Right kidney (tissue), 1 donor: ENCODE data around the gene MT1A.
"Not testable (repeated sequence)": the region's sequence is repeated elsewhere in the genome, so short reads cannot be mapped to it uniquely, and the experiment has no call there.

Source experiments
- DNase-seq: peaks from one replicate; pipeline ENCODE4 v3.0.0-alpha.2; 2016

Gene MT1A

GRCh38 chr16:56610017-56610608, 28.4 kb upstream of the MT1A start:
- DNase-seq: no peak

DNA sequence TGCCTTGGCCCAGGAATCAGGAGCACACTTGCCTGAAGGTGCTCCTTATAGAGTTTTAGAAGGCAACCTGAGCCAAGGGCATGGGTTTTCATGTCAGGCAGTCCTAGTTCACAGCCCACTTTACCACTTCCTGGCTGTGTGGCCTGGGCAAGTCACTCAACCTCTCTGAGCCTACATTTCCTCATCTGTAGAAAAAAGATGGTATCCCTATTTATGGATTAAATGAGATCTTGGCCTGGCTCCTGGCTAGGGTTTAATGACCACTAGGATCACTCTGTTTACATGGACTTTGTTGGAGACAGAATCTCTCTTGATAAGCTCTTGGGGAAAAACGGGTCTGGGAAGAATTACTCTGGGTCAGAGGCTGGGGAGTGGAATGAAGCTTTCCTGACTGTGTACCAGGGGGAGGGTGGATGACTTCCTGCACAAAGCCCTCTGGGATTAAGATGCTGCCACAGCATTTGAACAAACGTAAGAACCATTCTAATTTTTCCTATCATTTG, 27.8 kb upstream of the MT1A start:
- DNase-seq: no peak

DNA sequence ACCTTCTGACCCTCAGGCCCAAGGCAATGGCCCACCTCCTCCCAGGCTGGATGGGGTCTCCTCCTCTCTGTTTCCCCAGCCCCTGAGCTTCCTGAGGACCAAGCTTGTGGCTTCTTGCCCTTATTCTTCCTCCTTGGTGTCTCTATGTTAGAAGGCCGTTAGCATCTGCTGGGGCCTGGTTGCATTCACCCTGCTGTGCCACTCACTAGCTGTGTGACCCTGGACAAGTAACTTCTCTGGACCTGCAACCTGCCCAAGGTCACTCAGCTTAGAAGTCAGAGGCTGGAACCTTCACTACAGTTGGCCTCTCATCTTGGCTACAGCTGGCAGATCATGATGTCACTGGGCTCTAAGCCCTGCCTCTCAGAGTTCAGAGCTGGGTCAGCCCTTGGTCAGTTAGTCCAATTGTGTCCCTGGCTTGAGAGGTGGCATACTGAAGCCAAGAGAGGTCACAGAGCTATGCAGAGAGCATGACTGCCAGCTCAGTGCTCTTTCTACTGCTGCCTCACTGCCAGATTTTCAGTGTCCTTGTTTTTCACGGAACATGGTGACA, 27.1 kb upstream of the MT1A start:
- no peak for DNase-seq

DNA sequence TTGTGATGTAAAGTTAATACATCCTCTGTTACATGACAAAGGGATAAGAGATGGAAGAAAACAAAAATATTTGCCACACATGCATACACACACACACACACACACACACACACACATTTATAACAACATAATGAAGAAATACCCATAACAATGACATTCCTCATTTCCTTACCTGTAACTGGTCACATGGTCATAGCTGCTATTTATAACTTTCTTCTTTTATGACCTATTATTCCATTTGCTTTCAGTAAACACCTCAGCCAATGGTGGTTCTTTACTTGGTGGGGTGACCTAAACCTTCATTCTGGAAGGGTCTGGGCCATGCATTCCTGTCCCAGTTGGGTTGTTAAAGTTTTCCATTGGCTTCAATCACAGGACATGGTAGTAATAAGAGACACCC, 24.8 kb upstream of the MT1A start:
- no peak for DNase-seq

DNA sequence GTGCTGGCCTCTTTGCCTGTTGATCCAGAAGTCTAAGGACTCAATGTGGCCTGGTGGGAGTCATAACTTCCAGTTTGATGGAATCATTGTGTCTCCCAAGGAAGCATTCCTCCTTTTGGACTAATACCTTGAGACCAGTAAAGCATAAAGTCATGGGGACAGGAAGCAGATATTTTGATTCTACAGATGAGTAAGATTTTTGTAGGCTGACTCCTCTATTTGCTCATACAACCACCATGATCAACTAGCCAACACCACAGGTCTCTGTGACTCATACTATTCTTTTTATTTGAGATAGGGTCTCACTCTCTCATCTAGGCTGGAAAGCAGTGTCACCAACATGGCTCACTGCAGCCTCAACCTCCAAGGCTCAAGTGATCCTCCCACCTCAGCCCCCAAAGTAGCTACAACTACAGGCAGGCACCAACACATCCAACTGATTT, 23.9 kb upstream of the MT1A start:
- DNase-seq: no peak

DNA sequence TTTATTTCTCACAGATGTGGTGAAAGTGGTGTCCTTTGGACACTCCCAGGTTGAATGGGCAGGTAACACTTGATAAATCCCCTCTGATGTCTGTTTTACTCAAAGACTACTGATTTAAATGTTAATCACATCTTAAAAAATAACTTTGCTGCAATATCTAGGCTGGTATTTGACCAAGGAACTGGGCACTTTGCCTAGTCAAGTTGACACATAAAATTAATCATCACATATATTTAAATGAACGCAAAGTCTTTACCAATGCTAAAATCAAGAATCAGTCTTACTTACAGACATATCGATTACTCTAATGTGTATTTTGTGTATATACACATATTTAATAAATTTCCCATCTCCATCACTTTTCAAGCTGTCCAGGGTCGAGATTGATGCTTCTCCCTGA, 23.1 kb upstream of the MT1A start:
- DNase-seq: no peak

DNA sequence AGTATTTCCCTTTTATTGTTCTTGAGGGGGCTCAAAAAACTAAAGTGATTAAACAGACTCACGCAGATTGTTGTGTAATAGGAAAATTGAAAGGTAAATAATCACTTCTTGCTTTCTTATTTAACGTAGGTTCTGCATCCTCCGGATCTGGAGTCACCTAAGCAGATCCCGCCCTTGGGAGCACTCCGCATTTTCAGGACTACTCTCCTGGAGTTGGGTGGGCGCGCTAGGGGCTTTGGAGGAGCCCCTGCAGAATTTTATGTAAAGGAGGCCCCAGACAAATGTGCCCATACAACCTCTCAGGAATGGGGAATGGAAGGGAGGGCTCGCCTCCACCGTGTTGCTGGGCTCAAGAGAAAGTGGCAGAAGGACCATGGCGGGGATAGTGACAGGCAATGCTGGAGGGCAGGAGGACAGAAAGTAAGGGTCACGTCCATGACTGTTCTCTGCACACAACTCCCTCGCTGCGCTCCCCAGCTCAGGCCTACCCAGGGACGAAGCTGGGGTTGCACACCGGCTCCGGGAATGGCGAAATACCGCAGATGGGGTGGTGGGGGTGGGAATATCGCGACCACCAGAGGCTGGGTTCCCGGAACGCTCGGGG, 21.8 kb upstream of the MT1A start:
- no peak for DNase-seq

DNA sequence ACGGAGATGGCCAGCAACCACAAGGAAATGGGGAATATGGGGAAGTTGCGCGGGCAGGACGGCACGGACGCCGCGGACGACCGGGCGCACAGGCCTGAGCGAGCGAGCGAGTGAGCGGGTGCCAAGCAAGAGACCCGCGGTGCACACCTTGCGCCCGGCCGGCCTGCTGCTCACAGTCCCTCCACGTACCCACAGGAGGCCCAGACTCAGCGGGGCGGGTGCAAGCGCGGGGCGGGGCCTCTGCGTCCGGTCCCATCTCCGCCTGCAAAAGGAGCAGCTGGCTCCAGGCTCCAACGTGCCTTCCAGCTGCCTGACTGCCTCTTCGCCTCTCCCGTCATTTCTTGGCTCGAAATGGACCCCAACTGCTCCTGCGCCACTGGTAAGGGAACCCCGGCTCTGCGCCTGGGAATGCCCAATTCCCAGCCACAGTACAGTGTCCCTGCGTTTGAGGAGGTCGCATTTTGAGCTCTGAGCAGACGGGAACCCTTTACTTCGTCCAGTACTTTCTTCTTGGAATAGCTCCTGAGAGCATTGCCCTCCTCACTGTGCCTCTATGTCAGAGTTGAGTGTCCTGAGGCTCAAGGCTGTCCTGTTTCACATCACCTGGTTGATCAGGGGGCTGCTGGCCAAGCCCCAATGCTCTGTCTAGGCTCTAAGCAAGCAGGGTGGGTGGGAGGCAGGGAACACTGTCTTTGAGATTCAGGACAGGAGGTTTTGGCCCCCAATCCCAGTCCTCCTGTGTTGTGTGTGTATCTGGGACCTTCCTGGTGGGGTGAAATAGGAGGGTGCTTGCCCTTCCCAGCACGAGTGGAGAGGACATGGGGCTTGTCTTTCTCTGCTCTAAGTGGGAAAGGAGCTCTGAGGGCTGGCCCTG, 21.0 kb upstream of the MT1A start:
- DNase-seq: peak; percentile 61

DNA sequence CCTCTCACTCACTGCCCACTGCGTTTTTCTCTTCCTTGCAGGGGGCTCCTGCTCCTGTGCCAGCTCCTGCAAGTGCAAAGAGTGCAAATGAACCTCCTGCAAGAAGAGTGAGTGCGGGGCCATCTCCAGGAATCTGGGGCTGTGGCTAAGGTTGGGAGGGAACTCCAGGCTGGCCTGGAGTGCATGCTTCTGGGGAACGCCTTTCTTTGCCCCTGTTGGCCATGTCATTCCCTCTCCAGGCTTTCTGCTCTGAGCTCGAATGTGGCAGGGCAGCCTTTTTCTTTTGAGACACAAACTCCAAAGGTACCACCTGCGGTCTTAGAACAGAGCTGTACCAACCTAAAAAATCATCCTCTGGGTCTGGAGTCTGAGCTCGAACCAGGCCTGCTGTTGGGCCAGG, 20.3 kb upstream of the MT1A start:
- DNase-seq: no peak

GRCh38 chr16:56620339-56620897, 18.0 kb upstream of the MT1A start:
- DNase-seq: no peak

GRCh38 chr16:56621665-56622445, 16.6 kb upstream of the MT1A start:
- DNase-seq: not testable (repeated sequence)

DNA sequence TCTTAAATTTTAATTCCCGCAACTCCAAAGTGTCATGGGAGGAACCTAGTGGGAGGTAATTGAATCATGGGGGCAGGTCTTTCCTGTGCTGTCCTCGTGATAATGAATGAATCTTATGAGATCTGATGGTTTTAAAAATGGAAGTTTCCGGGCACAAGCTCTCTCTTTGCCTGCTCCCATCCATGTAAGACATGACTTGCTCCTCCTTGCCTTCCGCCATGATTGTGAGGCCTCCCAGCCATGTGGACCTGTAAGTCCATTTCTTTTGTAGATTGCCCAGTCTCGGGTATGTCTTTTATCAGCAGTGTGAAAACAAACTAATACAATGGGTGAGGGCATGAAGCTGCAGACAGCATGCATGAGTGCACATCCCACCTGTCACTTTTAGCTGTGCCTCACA, 15.3 kb upstream of the MT1A start:
- DNase-seq: not testable (repeated sequence)

DNA sequence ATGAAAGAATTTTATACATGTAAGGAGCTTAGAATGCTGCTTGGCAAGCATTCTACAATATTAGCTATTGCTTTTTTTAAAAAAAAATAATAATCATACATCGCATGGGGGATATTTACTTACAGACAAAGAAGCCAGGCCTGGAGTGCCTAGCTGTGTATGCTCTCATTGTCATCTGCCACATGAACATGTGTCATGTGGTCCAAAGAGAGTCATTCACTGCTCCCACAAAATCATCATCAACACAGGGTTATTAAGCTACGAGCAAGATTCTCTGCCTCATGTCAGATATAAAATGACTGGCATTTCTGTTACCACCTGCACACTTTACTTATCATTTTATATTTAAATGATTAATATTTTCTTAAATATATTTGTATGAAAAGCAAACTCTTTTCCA, 14.8 kb upstream of the MT1A start:
- DNase-seq: no peak

- peak; percentile 72 for DNase-seq
Observed at GRCh38 chr16:56625140-56625942, 13.1 kb upstream of the MT1A start, which contains the start of gene MT1E. Gene MT1E, plus strand, starts transcription at chr16:56625781. Its CDS starts 71 bp downstream, at chr16:56625852.

- no peak for DNase-seq
Observed at GRCh38 chr16:56625943-56626654, 12.4 kb upstream of the MT1A start.

GRCh38 chr16:56626685-56627084, 11.8 kb upstream of the MT1A start:
- DNase-seq: no peak

- DNase-seq: no peak
Observed at GRCh38 chr16:56628486-56629350, 9.7 kb upstream of the MT1A start.

DNA sequence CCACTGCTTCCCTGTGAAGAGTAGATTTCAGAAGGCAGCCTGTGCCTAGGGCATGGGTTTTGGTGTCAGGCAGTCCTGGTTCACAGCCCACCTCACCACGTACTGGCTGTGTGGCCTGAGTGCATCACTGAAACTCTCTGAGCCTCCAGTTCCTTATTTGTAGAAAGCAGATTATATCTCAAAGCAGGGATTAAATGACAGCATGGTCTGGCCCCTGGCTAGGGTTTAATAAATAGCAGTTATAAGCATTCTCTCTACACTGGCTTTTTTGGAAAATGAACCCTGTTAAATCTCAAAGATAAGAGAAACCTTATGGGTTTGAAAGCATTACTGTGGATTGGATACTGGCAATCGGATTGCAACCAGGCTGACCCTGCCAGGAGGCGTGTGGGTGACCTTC, 8.9 kb upstream of the MT1A start:
- DNase-seq: no peak

DNA sequence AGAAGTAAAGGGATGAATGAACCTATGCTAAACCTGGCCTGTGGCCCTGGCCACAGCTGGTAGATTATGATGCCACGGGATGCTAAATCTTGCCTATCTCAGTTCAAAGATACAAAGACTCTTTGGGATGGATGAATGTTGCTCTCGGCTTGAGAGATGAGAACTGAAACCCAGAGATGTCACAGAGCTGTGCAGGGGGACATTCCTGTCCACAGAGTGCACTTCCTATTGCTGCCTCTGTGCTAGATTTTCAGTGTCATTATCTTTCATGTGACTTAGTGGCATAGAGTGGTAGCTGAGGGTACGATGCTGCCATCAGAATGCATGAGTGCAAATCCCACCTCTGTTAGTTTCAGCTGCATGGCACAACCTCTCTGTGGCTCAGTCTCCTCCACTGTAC, 8.3 kb upstream of the MT1A start:
- DNase-seq: no peak
